ENCODE data around the gene CACNB2.

DNA sequence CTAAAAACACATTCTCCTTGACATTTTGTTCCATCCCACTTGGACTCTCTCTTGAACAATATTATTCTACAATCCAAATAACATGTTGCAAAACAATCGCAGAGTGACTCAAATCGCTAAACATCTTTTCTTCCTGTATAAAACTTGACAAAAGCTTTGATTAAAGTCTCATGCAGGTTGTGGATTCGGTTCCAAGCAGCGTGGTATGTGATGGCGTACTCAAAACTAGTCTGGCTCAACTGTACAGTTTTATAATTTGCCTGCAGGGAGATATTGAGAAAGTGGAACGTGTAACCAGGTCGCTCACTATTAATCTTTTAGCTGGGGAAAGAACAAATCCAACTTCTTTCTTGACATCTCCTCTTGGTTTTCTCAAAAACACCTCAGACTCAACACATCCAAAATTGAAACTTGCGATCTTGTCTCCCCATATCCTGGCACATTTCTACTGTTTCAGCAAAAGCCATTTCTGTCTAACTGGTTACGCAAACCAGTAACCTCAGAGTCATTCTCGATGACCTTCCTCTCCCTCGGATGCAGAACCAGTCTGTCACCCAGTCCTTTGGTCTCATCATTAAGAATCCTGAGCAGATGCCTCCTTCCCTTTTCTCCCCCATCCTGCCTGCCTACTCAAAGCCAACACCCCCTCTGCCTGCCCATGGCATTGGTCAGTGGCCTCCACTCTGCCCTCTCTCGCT lies 100.1 kb downstream of the CACNB2 start:
- TF ChIP-seq, protein P1, sequence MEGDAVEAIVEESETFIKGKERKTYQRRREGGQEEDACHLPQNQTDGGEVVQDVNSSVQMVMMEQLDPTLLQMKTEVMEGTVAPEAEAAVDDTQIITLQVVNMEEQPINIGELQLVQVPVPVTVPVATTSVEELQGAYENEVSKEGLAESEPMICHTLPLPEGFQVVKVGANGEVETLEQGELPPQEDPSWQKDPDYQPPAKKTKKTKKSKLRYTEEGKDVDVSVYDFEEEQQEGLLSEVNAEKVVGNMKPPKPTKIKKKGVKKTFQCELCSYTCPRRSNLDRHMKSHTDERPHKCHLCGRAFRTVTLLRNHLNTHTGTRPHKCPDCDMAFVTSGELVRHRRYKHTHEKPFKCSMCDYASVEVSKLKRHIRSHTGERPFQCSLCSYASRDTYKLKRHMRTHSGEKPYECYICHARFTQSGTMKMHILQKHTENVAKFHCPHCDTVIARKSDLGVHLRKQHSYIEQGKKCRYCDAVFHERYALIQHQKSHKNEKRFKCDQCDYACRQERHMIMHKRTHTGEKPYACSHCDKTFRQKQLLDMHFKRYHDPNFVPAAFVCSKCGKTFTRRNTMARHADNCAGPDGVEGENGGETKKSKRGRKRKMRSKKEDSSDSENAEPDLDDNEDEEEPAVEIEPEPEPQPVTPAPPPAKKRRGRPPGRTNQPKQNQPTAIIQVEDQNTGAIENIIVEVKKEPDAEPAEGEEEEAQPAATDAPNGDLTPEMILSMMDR (IDR thresholded peaks at IDR 0.05): no peak
- TF ChIP-seq EP300 (IDR thresholded peaks at IDR 0.05) (peak; percentile 53), POLR2A (IDR thresholded peaks at IDR 0.05; ENCODE audit: low read depth) (no peak)

All from esophagus muscularis mucosa (tissue), 4 donors.